Esophagus squamous epithelium (tissue), 4 donors: Measurements from ENCODE around the gene ANKFY1.

ENCODE experiments used
- POLR2A ChIP-seq, 4 donors: fragments of 450-650 bp; IDR thresholded peaks; one replicate each; pipeline ENCODE4 v1.6.1; 2017; ENCODE audit warnings: antibody characterized with exemption in 4 of 4, mild to moderate bottlenecking in 4 of 4, moderate library complexity in 3 of 4
- TF ChIP-seq, protein P1 (sequence below), 6 experiments: fragments of 450-650 bp in 4 of 6; fragments of 200-600 bp in 2 of 6; sonication (generic) in 2 of 6; IDR thresholded peaks; one replicate each; pipeline ENCODE4 v1.5.1; 2016 to 2019; ENCODE audit warnings: antibody characterized with exemption in 6 of 6, mild to moderate bottlenecking in 4 of 6, moderate library complexity in 4 of 6

DNA sequence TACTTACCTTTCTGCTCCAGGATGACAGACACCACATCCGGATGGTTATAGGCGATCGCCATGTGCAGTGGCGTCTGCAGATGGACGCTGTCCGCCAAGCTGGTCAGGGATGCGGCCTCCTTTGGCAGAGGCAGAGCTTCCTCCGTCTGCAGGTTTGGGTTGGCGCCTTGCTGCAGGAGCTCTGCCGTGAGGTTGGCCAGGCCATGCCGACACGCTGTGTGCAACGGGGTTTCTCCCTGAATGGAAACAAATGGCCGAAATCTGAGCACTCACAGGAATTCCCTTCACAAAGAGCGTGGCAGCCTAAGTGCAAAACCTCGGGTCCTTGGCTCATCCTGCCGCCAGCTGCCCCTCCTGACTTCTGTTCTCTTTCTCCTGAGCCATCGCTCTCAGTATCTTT lies 79.0 kb downstream of the ANKFY1 start:
- TF ChIP-seq, protein P1, sequence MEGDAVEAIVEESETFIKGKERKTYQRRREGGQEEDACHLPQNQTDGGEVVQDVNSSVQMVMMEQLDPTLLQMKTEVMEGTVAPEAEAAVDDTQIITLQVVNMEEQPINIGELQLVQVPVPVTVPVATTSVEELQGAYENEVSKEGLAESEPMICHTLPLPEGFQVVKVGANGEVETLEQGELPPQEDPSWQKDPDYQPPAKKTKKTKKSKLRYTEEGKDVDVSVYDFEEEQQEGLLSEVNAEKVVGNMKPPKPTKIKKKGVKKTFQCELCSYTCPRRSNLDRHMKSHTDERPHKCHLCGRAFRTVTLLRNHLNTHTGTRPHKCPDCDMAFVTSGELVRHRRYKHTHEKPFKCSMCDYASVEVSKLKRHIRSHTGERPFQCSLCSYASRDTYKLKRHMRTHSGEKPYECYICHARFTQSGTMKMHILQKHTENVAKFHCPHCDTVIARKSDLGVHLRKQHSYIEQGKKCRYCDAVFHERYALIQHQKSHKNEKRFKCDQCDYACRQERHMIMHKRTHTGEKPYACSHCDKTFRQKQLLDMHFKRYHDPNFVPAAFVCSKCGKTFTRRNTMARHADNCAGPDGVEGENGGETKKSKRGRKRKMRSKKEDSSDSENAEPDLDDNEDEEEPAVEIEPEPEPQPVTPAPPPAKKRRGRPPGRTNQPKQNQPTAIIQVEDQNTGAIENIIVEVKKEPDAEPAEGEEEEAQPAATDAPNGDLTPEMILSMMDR (IDR thresholded peaks at IDR 0.05) = no peak
- TF ChIP-seq POLR2A (IDR thresholded peaks at IDR 0.05) = no peak
